ENCODE results near the gene SLC34A1.
A peak's percentile ranks its signal among the peaks of the same experiment; 100 is the strongest.
"Not testable (repeated sequence)": the region's sequence is repeated elsewhere in the genome, so short reads cannot be mapped to it uniquely, and the experiment has no call there.

Gene SLC34A1

DNA sequence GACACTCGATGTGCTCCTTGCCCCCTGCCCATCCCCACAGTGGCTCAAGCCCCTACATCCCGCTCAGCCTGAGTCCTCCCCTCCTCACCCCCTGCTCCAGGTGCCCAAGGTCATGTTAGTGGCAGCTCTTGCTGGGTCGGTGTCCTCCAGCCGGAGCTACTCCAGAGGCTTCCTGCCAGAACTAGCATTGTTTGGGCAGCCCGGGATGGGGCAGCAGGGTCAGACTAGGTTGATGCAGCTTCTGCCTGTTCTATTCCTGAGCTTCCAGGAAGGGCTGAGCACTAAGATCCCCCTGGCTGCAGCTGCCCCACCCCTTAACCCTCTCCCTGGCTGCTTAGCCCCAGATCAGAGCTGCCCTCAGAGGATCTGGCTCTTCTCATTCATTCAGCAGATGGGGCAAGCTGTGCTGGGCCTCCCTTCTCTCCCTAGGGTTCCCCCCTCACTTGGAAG is 25.8 kb upstream of the SLC34A1 start:
- no peak for TF ChIP-seq JUND (IDR thresholded peaks at IDR 0.05; ENCODE audit: low read depth)
- DNase-seq (ENCODE audit: low read depth in 1 of 2, low spot score in 1 of 2): no peak
- in situ Hi-C loops (cut with HindIII; ENCODE audit: low pct_unique_long_range_greater_than_20kb, low sequenced_read_pairs): no loop called here

GRCh38 chr5:177359451-177359851 is 24.8 kb upstream of the SLC34A1 start:
- DNase-seq (ENCODE audit: low read depth in 1 of 2, low spot score in 1 of 2): no peak
- no peak for TF ChIP-seq JUND (IDR thresholded peaks at IDR 0.05; ENCODE audit: low read depth)
- in situ Hi-C loops (cut with HindIII; ENCODE audit: low pct_unique_long_range_greater_than_20kb, low sequenced_read_pairs): no loop called here

DNA sequence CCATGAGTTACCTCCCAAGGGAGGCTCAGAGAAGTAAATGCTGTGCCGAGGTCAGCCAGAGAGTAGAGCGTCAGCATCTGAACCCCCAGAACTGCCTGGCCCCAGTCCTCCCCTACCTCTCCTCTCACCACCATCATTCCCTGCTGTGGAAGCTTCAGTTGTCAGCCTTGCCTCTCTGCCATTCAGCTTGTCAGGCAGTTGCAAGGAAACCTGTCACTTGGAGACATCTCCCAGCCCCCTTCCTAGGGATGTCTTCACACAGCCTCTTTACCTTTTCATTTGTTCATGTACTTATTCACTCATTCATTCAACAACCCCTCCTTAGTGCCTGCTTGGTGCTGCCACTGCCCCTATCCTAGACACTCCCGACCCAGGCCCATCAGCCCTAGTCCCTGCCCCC is 24.4 kb upstream of the SLC34A1 start:
- in situ Hi-C loops (cut with HindIII; ENCODE audit: low pct_unique_long_range_greater_than_20kb, low sequenced_read_pairs): no loop called here
- DNase-seq (ENCODE audit: low read depth in 1 of 2, low spot score in 1 of 2): no peak
- TF ChIP-seq JUND (IDR thresholded peaks at IDR 0.05; ENCODE audit: low read depth): no peak

- in situ Hi-C loops (cut with HindIII; ENCODE audit: low pct_unique_long_range_greater_than_20kb, low sequenced_read_pairs); DNase-seq (ENCODE audit: low read depth in 1 of 2, low spot score in 1 of 2): not testable (repeated sequence)
These were observed 23.5 kb upstream of the SLC34A1 start for GRCh38 chr5:177360740-177361139.

GRCh38 chr5:177361418-177362291 is 22.6 kb upstream of the SLC34A1 start:
- DNase-seq (ENCODE audit: low read depth in 1 of 2, low spot score in 1 of 2): no peak
- no peak for TF ChIP-seq JUND (IDR thresholded peaks at IDR 0.05; ENCODE audit: low read depth)
- in situ Hi-C loops (cut with HindIII; ENCODE audit: low pct_unique_long_range_greater_than_20kb, low sequenced_read_pairs): no loop called here

DNA sequence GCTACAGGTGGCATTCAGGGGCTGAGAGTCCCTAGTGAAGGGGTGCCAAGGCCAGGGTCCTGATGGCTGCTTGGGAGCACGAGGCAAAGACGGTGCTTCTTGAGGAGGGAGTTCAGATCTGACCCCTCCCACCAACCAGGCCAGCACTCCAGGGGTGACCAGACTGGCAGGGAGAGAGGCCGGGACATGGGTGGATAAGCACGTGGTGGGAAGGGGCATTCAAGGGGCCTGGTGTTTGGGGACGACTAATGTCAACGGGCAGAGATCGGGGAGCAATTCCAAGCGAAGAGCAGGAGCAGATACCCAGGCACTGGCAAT is 22.0 kb upstream of the SLC34A1 start:
- no peak for TF ChIP-seq JUND (IDR thresholded peaks at IDR 0.05; ENCODE audit: low read depth)
- DNase-seq (ENCODE audit: low read depth in 1 of 2, low spot score in 1 of 2): no peak
- in situ Hi-C loops (cut with HindIII; ENCODE audit: low pct_unique_long_range_greater_than_20kb, low sequenced_read_pairs): no loop called here

DNA sequence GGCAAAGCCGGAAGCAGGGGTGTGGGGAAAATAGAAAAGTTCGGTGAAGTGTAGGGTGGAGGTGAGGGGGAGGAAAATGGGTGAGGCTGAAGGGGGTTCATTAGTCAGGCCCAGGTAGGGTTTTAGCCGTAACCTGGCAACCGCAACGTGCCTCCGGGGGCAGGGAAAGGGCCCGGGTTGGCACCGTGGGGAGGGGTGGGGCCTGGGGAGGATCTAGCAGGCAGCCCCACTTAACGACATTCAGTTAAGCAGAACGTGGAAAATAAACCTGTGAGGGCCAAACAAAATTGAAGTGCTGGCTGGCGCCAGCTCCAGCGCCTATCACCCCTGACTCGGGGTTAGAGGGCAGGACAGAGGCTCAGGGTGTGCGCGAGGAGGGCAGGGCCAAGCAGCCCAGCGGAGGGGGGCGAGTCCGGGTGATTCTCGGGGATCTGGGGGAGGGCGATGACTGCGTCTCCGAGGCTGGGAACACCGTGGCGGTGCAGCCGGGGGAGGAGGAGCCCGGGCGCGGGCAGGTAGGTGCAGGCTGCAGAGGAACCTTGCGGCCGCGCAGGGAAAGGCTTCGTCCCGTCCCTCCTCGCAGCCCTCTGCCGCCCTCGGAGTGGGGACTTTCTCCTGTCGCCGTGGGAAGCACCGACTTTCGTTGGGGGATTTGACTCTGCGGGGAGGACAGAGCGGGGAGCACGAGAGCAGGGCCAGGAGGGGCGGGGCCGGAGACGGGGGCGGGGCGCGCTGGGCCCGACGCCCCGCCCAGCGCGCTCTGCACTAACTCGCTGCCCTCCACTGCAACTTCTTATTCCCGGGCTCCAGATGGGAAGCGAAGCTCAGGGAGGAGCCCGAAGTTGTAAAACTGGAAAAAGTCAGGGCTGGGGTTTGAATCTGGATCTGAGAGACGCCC is 21.4 kb upstream of the SLC34A1 start:
- TF ChIP-seq JUND (IDR thresholded peaks at IDR 0.05; ENCODE audit: low read depth): no peak
- DNase-seq (ENCODE audit: low read depth in 1 of 2, low spot score in 1 of 2): peak; percentile 77 to 78
- in situ Hi-C loops (cut with HindIII; ENCODE audit: low pct_unique_long_range_greater_than_20kb, low sequenced_read_pairs): no loop called here

DNA sequence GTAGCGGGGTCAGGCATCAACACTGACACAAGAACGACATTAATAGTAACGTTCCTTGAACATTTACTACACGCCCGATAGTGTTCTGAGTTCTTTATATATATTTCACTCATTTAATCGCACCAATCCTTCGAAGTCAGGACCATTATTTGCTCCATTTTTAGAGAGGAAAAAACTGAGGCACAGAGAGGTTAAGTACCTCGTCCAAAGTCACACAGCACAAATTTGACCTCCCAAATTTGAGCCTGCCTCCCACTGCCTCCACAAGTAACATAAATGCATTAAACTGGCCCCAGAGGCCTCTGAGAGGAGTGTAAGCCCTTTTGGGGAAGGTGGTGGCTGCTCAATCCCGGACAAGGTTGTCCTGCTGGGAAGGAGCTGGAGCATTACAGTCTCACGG is 20.7 kb upstream of the SLC34A1 start:
- in situ Hi-C loops (cut with HindIII; ENCODE audit: low pct_unique_long_range_greater_than_20kb, low sequenced_read_pairs): no loop called here
- DNase-seq (ENCODE audit: low read depth in 1 of 2, low spot score in 1 of 2): no peak
- TF ChIP-seq JUND (IDR thresholded peaks at IDR 0.05; ENCODE audit: low read depth): no peak

DNA sequence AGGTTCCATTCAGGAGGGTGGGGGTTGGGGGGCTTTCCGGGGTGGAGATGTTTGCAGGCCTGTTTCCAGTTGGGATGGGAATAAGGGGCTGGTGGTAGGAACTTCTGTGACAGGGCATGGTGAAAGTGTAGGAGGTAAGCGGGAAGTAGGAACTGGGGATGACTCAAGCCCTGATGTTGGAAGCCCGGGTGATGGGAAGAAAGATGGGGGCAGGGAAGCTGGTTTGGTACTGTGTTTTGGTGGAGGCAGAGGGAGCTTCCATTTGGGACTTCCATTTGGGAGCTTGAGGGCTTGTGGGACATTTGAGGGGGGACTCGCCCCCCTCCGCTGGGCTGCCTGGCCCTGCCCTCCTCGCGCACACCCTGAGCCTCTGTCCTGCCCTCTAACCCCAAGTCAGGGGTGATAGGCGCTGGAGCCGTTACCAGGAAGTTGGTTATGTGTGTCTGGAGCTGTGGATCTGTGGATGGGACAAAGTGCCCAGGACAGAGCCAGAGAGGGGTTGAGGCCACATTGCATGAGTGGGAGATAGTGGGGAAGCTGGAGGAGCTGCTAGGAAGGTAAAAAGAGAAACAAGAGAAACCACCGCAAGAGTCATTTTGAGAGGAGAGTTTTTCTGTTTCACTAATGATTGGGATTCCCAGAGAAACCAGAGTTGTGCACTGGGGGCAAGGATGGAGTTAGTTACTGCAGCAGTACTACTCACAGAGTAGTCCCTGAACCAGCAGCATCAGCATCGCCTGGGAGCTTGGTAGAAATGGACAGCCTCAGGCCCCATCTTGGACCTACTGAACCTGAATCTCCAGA is 19.9 kb upstream of the SLC34A1 start:
- in situ Hi-C loops (cut with HindIII; ENCODE audit: low pct_unique_long_range_greater_than_20kb, low sequenced_read_pairs): no loop called here
- TF ChIP-seq JUND (IDR thresholded peaks at IDR 0.05; ENCODE audit: low read depth): no peak
- no peak for DNase-seq (ENCODE audit: low read depth in 1 of 2, low spot score in 1 of 2)

- DNase-seq (ENCODE audit: low read depth in 1 of 2, low spot score in 1 of 2): no peak
- in situ Hi-C loops (cut with HindIII; ENCODE audit: low pct_unique_long_range_greater_than_20kb, low sequenced_read_pairs): no loop called here
- TF ChIP-seq JUND (IDR thresholded peaks at IDR 0.05; ENCODE audit: low read depth): no peak
These were observed 18.2 kb upstream of the SLC34A1 start for GRCh38 chr5:177365845-177366527.

DNA sequence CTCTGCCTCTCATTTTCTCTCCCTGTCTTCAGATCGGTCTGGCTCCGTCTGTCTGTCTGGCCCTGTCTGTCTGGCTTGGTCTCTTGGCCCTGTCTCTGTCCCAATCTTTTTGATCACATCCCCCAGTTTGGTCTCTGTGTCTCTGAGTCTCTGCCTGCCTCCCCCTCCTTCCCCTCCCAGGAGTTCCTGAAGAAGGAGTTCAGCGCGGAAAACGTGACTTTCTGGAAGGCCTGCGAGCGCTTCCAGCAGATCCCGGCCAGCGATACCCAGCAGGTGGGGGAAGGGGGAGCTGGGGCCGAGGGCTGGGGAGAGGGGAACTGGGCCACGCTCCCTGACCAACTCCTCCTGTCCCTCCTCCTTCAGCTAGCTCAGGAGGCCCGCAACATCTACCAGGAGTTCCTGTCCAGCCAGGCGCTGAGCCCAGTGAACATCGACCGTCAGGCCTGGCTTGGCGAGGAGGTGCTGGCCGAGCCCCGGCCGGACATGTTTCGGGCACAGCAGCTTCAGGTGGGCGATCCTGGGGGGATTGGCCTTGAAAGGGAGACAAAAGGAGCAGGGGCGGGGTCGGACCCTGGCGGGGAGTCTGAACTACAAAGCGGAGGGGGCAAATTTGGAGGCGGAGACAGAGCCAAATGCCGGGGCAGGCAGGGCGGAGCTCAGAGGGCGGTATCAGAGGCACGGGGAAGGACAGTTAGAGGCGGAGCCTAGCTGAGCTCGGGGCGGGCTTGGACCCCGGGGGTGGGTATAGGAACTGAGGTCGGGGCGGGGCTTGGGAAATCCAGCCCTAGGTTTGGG is 17.5 kb upstream of the SLC34A1 start:
- DNase-seq (ENCODE audit: low read depth in 1 of 2, low spot score in 1 of 2): peak; percentile 91 to 92
- in situ Hi-C loops (cut with HindIII; ENCODE audit: low pct_unique_long_range_greater_than_20kb, low sequenced_read_pairs): no loop called here
- TF ChIP-seq JUND (IDR thresholded peaks at IDR 0.05; ENCODE audit: low read depth): no peak

Measured in T47D (cell line).